Ishikawa (cell line): Measurements from ENCODE around the gene LBR.

Experiments
- CREB1 ChIP-seq: IDR thresholded peaks from 2 replicates; pipeline ENCODE4 v1.6.1; 2012; ENCODE audit warnings: low read depth
- YY1 ChIP-seq: IDR thresholded peaks from 2 replicates; pipeline ENCODE4 v1.6.1; 2012; ENCODE audit warnings: low read depth

- no peak for TF ChIP-seq YY1
- TF ChIP-seq CREB1: no peak
Observed at GRCh38 chr1:225448146-225448805, 20.4 kb upstream of the LBR start.
